HFFc6 (cell line): ENCODE results near the gene CD69. TPM values are rescaled to one million over a fixed set of nuclear protein-coding genes. Genes with fewer than 3 reads are reported as not detected.

Experiments
- DNase-seq: peaks from one replicate; pipeline ENCODE4 v3.0.0-alpha.2; 2018
- H3K27ac Mint-ChIP-seq: 2 replicates; pipeline ENCODE4 v1.8.0; 2020; ENCODE audit warnings: mild to moderate bottlenecking, mixed read lengths
- H3K27me3 Mint-ChIP-seq: 2 replicates; pipeline ENCODE4 v1.8.0; 2021; ENCODE audit warnings: mild to moderate bottlenecking, moderate library complexity, mixed read lengths; ENCODE audit not compliant: insufficient read depth
- H3K36me3 Mint-ChIP-seq: 2 replicates; pipeline ENCODE4 v1.8.0; 2021; ENCODE audit warnings: low read depth, mixed read lengths
- H3K4me1 Mint-ChIP-seq: 2 replicates; pipeline ENCODE4 v1.8.0; 2020; ENCODE audit warnings: low read depth, mixed read lengths
- H3K4me3 Mint-ChIP-seq: 2 replicates; pipeline ENCODE4 v1.8.0; 2020; ENCODE audit warnings: mild to moderate bottlenecking, moderate library complexity, mixed read lengths
- H3K9me3 Mint-ChIP-seq: 2 replicates; pipeline ENCODE4 v1.8.0; 2020; ENCODE audit warnings: mild to moderate bottlenecking, mixed read lengths
- total RNA-seq, 6 experiments: library from RNA; stranded (reverse); fragmentation: NEBNext Ultra II Directional; extraction: Animal tissue kit (Norgen Biotek cat#: 25700); gene quantifications; 2 replicates in 1 of 6; 3 replicates in 5 of 6; pipeline ENCODE4 v1.2.3, GENCODE V29; 2021
- TF ChIP-seq, protein P1 (sequence below): fragments of 200-600 bp; sonication (generic); IDR thresholded peaks from 2 replicates; pipeline ENCODE4 v1.5.0; 2021; ENCODE audit warnings: antibody characterized with exemption, mild to moderate bottlenecking

Gene CD69
- total RNA-seq, 6 experiments from 2014 or later, result not detected

- DNase-seq, result no peak
- TF ChIP-seq, protein P1, sequence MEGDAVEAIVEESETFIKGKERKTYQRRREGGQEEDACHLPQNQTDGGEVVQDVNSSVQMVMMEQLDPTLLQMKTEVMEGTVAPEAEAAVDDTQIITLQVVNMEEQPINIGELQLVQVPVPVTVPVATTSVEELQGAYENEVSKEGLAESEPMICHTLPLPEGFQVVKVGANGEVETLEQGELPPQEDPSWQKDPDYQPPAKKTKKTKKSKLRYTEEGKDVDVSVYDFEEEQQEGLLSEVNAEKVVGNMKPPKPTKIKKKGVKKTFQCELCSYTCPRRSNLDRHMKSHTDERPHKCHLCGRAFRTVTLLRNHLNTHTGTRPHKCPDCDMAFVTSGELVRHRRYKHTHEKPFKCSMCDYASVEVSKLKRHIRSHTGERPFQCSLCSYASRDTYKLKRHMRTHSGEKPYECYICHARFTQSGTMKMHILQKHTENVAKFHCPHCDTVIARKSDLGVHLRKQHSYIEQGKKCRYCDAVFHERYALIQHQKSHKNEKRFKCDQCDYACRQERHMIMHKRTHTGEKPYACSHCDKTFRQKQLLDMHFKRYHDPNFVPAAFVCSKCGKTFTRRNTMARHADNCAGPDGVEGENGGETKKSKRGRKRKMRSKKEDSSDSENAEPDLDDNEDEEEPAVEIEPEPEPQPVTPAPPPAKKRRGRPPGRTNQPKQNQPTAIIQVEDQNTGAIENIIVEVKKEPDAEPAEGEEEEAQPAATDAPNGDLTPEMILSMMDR, result no peak
- H3K27me3 Mint-ChIP-seq, result peaks cover 7% of the 10 kb centered on the region; the same call in 1 of the 2 replicates
- H3K4me3 Mint-ChIP-seq, result no peak overlapping the region
- peaks cover 5% of the 10 kb centered on the region; the same call in 1 of the 2 replicates for H3K4me1 Mint-ChIP-seq
- no peak overlapping the region for H3K27ac Mint-ChIP-seq
- no peaks in the 10 kb centered on the region for H3K36me3 Mint-ChIP-seq
- H3K9me3 Mint-ChIP-seq, result no peaks in the 10 kb centered on the region
Observed at GRCh38 chr12:9761419-9761781, 699 bp upstream of the CD69 start.

DNA sequence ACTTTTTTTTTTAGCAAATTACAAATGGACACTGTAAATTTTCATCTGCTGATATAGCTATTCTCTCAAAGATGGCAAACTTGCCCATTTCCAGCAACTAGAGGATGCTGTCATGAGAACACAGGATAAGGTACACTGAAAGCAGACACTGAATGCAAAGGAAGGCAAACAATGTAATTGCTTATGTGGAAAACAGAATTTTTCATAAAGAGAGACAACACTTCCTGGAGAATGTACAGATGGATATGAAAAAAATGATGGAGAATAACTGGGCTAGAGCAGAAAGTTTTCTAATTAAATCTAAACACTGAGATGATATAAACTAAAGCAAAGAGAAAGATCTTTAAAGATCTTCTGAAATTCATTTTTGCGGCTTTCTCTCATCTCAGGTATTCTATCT lies 581 bp downstream of the CD69 start:
- TF ChIP-seq, protein P1, result no peak
- Mint-ChIP-seq H3K4me1 (peaks cover 5% of the 10 kb centered on the region; the same call in 1 of the 2 replicates), H3K4me3 (no peak overlapping the region), H3K27ac (no peak overlapping the region), H3K27me3 (peaks cover 7% of the 10 kb centered on the region; the same call in 1 of the 2 replicates), H3K9me3 (no peaks in the 10 kb centered on the region), H3K36me3 (no peaks in the 10 kb centered on the region)
- no peak for DNase-seq

- no peaks in the 10 kb centered on the region for H3K36me3 Mint-ChIP-seq
- no peak for DNase-seq
- H3K9me3 Mint-ChIP-seq, result no peaks in the 10 kb centered on the region
- H3K4me3 Mint-ChIP-seq, result no peak overlapping the region
- H3K27ac Mint-ChIP-seq, result no peak overlapping the region
- TF ChIP-seq, protein P1, result no peak
- peaks cover 5% of the 10 kb centered on the region; the same call in 1 of the 2 replicates for H3K4me1 Mint-ChIP-seq
- H3K27me3 Mint-ChIP-seq, result peaks cover 7% of the 10 kb centered on the region; the same call in 1 of the 2 replicates
Observed at GRCh38 chr12:9759694-9760093, 1.0 kb downstream of the CD69 start.

GRCh38 chr12:9758119-9758518 lies 2.6 kb downstream of the CD69 start:
- peak overlapping the region; percentile 67; the same call in 1 of the 2 replicates for H3K4me3 Mint-ChIP-seq
- no peaks in the 10 kb centered on the region for H3K36me3 Mint-ChIP-seq
- H3K9me3 Mint-ChIP-seq, result no peaks in the 10 kb centered on the region
- no peak overlapping the region for H3K27ac Mint-ChIP-seq
- no peak for DNase-seq
- H3K27me3 Mint-ChIP-seq, result peaks cover 7% of the 10 kb centered on the region; the same call in 1 of the 2 replicates
- H3K4me1 Mint-ChIP-seq, result peaks cover 5% of the 10 kb centered on the region; the same call in 1 of the 2 replicates
- TF ChIP-seq, protein P1, result no peak

GRCh38 chr12:9757433-9758025 lies 3.2 kb downstream of the CD69 start:
- H3K27ac Mint-ChIP-seq, result no peak overlapping the region
- no peaks in the 10 kb centered on the region for H3K9me3 Mint-ChIP-seq
- peaks cover 5% of the 10 kb centered on the region; the same call in 1 of the 2 replicates for H3K4me1 Mint-ChIP-seq
- TF ChIP-seq, protein P1, result no peak
- H3K4me3 Mint-ChIP-seq, result no peak overlapping the region; the same call in 1 of the 2 replicates
- no peaks in the 10 kb centered on the region for H3K36me3 Mint-ChIP-seq
- no peak for DNase-seq
- peaks cover 5% of the 10 kb centered on the region; the same call in 1 of the 2 replicates for H3K27me3 Mint-ChIP-seq
